Epidermal melanocyte (primary cell): ENCODE results near the gene CYFIP2.
A peak's percentile ranks its signal among the peaks of the same experiment; 100 is the strongest.

Experiments
- DNase-seq: peaks from one replicate; pipeline ENCODE4 v3.0.0; 2011; ENCODE audit warnings: low spot score; ENCODE audit not compliant: insufficient read length

The CYFIP2 gene

GRCh38 chr5:157356576-157356975 is 90.7 kb downstream of the CYFIP2 start:
- DNase-seq = no peak

- DNase-seq = no peak
Observed at GRCh38 chr5:157357823-157358222, 91.9 kb downstream of the CYFIP2 start.

GRCh38 chr5:157358871-157359270 is 92.9 kb downstream of the CYFIP2 start:
- DNase-seq = no peak

GRCh38 chr5:157359356-157360055 is 93.6 kb downstream of the CYFIP2 start:
- no peak for DNase-seq

GRCh38 chr5:157362012-157362411 is 96.1 kb downstream of the CYFIP2 start:
- DNase-seq = no peak

- DNase-seq = no peak
Observed at GRCh38 chr5:157362502-157362901, 96.6 kb downstream of the CYFIP2 start.

GRCh38 chr5:157362982-157363381 is 97.1 kb downstream of the CYFIP2 start:
- no peak for DNase-seq

- DNase-seq = no peak
Observed at GRCh38 chr5:157365732-157366131, 99.8 kb downstream of the CYFIP2 start.

GRCh38 chr5:157366741-157367674 is 101.1 kb downstream of the CYFIP2 start:
- peak; percentile 35 for DNase-seq

GRCh38 chr5:157369507-157369906 is 103.6 kb downstream of the CYFIP2 start:
- DNase-seq = no peak

- DNase-seq = no peak
Observed at GRCh38 chr5:157370967-157371366, 105.0 kb downstream of the CYFIP2 start.

- no peak for DNase-seq
Observed at GRCh38 chr5:157371655-157372471, 105.9 kb downstream of the CYFIP2 start.

GRCh38 chr5:157372472-157372822 is 106.5 kb downstream of the CYFIP2 start:
- no peak for DNase-seq

- no peak for DNase-seq
Observed at GRCh38 chr5:157378509-157378908, 112.6 kb downstream of the CYFIP2 start.

GRCh38 chr5:157379983-157380382 is 114.1 kb downstream of the CYFIP2 start:
- DNase-seq = no peak

- DNase-seq = no peak
Observed at GRCh38 chr5:157381746-157382145, 115.8 kb downstream of the CYFIP2 start.

GRCh38 chr5:157382996-157383800 is 117.3 kb downstream of the CYFIP2 start:
- DNase-seq = no peak

GRCh38 chr5:157384971-157385709 is 119.2 kb downstream of the CYFIP2 start:
- DNase-seq = peak; percentile 56

GRCh38 chr5:157387041-157387563 is 121.2 kb downstream of the CYFIP2 start:
- no peak for DNase-seq

GRCh38 chr5:157387683-157388093 is 121.8 kb downstream of the CYFIP2 start:
- peak; percentile 34 for DNase-seq
